ENCODE data around the gene ARL14EP. TPM values are rescaled to one million over a fixed set of nuclear protein-coding genes. Genes with fewer than 3 reads are reported as not detected.

ARL14EP gene
- total RNA-seq, 1 donor from 2014 or later: 18.0 TPM

DNA sequence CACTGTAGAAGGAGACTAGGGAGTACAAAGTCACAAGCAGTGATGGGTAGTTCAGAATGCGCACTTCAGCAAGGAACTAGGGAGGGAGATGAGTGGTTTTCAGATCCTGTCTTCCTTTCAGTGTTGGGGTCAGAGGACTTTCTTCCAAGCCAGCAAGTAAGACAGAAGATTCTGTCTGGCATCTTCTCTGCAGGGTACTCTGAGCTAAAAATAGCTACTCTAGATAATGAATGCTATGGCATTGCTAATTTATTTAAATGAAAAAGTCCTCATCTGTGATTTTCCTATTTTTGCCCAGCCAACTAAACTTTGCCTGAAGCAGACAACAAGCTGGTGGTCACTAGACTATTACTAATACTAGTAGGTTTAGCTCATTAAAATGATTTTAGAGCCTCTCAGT lies 18.3 kb upstream of the ARL14EP start:
- Mint-ChIP-seq H3K4me1 (ENCODE audit: low read depth) (no peaks in the 10 kb centered on the region), H3K4me3 (ENCODE audit: unreplicated experiment) (no peak overlapping the region), H3K9me3 (ENCODE audit: low read depth) (no peaks in the 10 kb centered on the region), H3K27me3 (ENCODE audit: low read depth) (peaks cover 30% of the 10 kb centered on the region), H3K36me3 (ENCODE audit: low read depth) (peaks cover 1% of the 10 kb centered on the region), H3K27ac (ENCODE audit: unreplicated experiment) (no peak overlapping the region)
- DNase-seq (ENCODE audit: low spot score): no peak
- no peak for TF ChIP-seq CTCF (IDR thresholded peaks at IDR 0.05)

DNA sequence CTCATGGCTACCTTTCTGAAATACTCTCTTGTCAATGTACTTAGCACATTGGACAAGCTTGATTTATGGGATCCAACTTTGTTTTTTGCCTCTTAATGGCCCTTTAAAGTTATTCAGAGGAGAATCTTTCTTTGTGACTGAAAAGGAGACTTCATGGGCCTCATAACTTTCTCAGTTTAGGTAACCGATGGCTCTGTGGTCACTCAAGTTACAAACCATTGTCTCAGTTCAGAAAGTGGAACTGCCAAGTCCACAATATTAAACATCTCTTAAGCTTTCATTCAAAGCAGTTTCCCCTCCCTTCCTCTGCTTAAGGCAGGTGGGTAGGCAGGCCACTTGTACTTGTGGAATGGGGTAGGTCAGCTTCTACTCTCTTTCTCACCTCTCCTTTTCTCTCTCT lies 12.3 kb upstream of the ARL14EP start:
- Mint-ChIP-seq H3K9me3 (ENCODE audit: low read depth) (peaks cover 6% of the 10 kb centered on the region), H3K4me1 (ENCODE audit: low read depth) (no peaks in the 10 kb centered on the region), H3K36me3 (ENCODE audit: low read depth) (peaks cover 3% of the 10 kb centered on the region), H3K27me3 (ENCODE audit: low read depth) (peaks cover 27% of the 10 kb centered on the region), H3K27ac (ENCODE audit: unreplicated experiment) (no peak overlapping the region), H3K4me3 (ENCODE audit: unreplicated experiment) (no peak overlapping the region)
- DNase-seq (ENCODE audit: low spot score): no peak
- TF ChIP-seq CTCF (IDR thresholded peaks at IDR 0.05): no peak

DNA sequence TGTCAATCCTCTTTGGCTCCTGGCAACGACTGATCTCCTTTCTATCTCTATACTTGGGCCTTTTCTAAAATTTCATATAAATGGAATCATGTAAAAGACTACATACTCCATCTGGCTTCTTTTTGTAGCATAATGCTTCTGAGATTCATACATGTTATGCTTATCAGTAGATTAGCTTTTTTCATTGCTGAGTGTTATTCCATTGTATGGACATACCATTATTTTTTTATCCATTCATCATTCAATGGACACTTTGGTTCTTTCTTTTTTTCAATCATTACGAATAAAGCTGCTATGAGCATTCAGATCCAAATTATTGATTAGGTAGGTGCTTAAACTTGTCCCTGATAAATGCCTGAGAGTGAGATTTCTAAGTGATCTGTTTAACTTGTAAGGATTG lies 11.7 kb upstream of the ARL14EP start:
- Mint-ChIP-seq H3K4me3 (ENCODE audit: unreplicated experiment) (no peak overlapping the region), H3K9me3 (ENCODE audit: low read depth) (peaks cover 6% of the 10 kb centered on the region), H3K27me3 (ENCODE audit: low read depth) (peaks cover 25% of the 10 kb centered on the region), H3K27ac (ENCODE audit: unreplicated experiment) (no peak overlapping the region), H3K4me1 (ENCODE audit: low read depth) (no peaks in the 10 kb centered on the region), H3K36me3 (ENCODE audit: low read depth) (peaks cover 3% of the 10 kb centered on the region)
- TF ChIP-seq CTCF (IDR thresholded peaks at IDR 0.05): no peak
- DNase-seq (ENCODE audit: low spot score): no peak

- Mint-ChIP-seq H3K27me3 (ENCODE audit: low read depth) (peaks cover 23% of the 10 kb centered on the region), H3K27ac (ENCODE audit: unreplicated experiment) (no peak overlapping the region), H3K36me3 (ENCODE audit: low read depth) (peaks cover 3% of the 10 kb centered on the region), H3K4me3 (ENCODE audit: unreplicated experiment) (no peak overlapping the region), H3K4me1 (ENCODE audit: low read depth) (peaks cover 9% of the 10 kb centered on the region), H3K9me3 (ENCODE audit: low read depth) (peaks cover 6% of the 10 kb centered on the region)
- DNase-seq (ENCODE audit: low spot score): no peak
- no peak for TF ChIP-seq CTCF (IDR thresholded peaks at IDR 0.05)
Measured at GRCh38 chr11:30312243-30312642, 10.7 kb upstream of the ARL14EP start.

DNA sequence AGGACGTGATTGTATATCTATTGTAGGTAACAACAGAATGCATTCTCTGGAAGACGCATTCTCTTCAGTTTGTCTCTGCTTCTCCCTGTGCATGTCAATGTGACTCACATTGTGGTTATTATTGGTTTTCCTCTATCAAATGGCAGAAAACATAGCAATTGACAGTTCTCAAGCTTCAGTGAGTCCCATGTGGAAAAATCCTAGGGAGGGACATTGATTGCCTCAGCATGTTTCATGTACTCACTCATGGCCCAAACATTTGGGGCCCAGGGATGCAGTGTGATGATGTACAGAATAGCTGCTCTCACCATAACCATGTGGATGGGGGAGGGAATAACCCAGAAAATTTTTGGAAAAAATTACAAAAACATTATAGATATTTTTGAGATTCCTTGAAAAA lies 9.3 kb upstream of the ARL14EP start:
- TF ChIP-seq CTCF (IDR thresholded peaks at IDR 0.05): no peak
- H3K4me3 Mint-ChIP-seq (ENCODE audit: unreplicated experiment): no peak overlapping the region
- peaks cover 3% of the 10 kb centered on the region for H3K36me3 Mint-ChIP-seq (ENCODE audit: low read depth)

More for the DNA sequence above, 9.3 kb upstream of the ARL14EP start:
- DNase-seq (ENCODE audit: low spot score): no peak
- H3K27ac Mint-ChIP-seq (ENCODE audit: unreplicated experiment): no peak overlapping the region
- H3K9me3 Mint-ChIP-seq (ENCODE audit: low read depth): peaks cover 6% of the 10 kb centered on the region
- H3K27me3 Mint-ChIP-seq (ENCODE audit: low read depth): peaks cover 19% of the 10 kb centered on the region
- peaks cover 11% of the 10 kb centered on the region for H3K4me1 Mint-ChIP-seq (ENCODE audit: low read depth)
